GM19023 (cell line): ENCODE data around the gene EPHB4.
"Not testable (repeated sequence)": the region's sequence is repeated elsewhere in the genome, so short reads cannot be mapped to it uniquely, and the experiment has no call there.

Source experiments
- ATAC-seq: cut with Tn5 transposase; IDR thresholded peaks from one replicate; pipeline ENCODE4 v1.9.1; 2021; ENCODE audit warnings: mild to moderate bottlenecking, moderate library complexity; ENCODE audit not compliant: unreplicated experiment

The EPHB4 gene

DNA sequence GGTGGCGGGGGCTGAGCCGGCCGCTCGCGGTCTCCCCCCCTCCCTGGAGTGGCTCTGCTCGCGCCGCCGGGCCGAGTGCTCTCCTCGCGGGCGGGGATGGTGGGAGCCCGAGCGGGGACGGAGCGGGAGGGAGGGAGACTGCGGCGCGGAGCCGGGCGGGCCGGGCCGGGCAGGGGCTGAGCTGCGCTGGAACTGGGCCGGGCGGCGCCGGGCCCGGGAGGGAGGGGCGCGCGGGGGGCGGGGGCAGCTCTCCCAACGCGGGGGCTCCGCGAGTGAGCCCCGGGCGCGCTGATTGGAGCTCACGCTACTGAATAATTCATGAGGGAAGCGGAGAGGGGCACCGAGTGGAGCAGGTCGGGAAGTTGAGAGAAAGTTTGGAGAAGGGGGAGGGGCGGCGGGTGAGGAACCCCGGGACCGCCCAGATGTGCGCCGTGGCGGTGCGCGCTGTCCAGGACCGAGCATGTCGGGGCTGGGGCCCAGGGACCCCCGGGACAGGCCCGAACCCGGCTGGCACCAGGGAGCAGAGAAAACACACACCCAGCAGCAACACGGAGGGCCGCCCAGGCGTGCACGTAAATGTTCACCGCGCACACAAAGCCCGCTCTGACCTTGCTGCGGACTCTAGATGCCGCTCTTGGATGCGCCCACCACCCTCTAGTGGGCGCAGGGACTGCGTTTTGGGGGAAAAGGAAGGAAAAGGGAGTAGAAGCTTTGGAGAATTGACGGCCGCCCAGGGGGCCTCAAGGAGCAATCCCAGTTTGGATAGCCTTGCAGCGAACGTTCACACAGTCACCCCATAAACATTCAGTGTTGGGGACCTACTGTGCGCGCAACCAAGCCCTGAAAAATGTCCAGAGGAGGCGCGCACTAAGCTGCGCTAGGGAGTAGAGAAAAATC, at the start of gene EPHB4:
EPHB4 (minus strand) TSS at position 194 of the 897 bp plus-strand sequence. CDS start 493 bp downstream, outside the sequence.
- no peak for ATAC-seq

DNA sequence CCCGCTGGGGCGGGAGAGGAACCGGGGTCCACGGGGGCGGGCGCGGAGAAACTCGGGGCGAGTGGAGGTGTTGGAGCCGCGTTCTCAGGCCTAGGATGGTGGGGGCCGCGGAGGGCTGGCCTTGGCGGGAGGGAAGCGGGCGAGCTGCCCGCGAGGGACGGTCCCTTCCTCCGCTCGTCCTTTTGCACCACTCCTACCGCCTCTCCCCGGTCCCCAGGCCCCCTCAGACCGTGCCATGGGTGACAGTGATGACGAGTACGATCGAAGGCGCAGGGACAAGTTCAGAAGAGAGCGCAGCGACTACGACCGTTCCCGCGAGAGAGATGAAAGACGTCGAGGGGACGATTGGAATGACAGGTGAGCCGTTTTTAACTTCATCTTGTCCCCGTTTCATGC, 48.0 kb upstream of the EPHB4 start:
- peak; percentile 35 for ATAC-seq

DNA sequence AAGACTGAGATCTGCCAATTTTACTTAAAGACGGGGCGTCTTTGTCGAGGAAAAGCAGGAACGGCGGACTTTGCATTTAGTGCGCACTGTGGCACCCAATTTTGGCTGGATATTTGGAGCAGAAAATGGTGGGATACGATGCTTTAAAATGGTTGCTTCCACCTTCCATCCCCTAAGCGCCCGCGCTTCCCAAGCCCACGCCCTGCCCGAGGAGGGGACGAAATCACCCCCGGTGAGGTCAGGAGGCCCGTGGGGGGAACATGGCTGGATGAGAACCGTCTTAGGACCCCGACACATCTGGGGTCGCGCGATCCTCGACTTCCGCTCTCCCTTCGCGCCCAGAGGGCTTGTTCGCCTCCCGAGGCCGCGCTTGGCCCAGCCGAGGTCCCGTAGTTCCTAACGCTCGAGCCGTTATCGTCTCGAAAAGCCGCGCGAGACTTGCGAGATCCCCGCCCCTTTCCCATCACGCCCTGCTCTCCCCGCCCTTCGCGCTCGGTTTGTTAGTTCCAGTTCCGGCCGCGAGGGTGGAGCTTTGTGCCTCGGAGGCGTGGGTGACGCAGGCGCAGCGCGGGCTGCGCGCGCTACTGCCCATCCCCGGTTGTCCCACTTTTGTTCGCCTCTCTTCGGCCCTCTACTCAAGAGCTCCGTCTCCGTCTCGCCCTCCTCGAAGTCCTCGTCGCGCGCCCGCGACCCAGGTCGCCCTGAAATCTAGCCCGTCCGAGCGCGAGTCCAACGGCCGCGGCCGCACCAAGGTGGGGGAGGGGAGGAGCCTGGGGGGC, 47.4 kb upstream of the EPHB4 start, which contains the start of gene SRRT:
SRRT (plus strand) TSS at position 527 of the 779 bp plus-strand sequence. CDS start 488 bp downstream, outside the sequence.
- peak; percentile 92 for ATAC-seq

DNA sequence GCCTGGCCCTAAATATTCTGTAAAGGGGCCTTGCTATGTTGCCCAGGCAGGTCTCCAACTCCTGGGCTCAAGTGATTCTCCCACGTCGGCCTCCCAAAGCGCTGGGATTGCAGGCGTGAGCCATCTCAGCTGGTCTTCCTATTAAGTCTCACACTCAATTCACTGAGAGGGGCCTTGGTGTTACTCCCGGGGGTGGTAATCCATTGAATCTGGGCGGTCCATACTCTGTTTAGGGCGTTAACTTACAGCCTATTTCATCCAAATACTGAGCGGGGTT, 46.9 kb upstream of the EPHB4 start:
- ATAC-seq, result no peak

DNA sequence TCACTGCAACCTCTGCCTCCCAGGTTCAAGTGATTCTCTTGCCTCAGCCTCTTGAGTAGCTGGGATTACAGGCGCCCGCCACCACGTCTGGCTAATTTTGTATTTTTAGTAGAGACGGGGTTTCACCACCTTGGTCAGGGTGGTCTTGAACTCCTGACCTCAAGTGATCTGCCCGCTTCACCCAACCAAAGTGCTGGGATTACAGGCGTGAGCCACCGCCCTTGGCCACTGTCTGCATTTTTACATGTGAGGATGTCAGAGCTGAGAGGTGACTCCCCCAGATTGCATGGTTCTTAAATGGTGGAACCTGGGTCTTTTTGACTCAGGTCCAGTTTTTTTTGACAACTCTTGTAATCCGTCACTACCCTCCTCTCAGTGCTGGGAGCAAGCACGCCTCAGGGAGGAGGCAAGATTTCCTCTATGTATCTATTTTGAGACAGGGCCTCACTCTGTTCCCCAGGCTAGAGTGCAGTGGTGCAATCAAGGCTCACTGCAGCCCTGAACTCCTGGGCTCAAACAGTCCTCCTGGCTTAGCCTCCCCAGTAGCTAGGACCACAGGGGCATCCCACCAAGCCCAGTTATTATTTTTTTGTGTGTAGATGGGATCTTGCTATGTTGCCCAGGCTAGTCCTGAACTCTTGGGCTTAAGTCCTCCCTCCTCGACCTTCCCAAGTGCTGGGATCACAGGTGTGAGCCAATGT, 46.4 kb upstream of the EPHB4 start:
- no peak for ATAC-seq

DNA sequence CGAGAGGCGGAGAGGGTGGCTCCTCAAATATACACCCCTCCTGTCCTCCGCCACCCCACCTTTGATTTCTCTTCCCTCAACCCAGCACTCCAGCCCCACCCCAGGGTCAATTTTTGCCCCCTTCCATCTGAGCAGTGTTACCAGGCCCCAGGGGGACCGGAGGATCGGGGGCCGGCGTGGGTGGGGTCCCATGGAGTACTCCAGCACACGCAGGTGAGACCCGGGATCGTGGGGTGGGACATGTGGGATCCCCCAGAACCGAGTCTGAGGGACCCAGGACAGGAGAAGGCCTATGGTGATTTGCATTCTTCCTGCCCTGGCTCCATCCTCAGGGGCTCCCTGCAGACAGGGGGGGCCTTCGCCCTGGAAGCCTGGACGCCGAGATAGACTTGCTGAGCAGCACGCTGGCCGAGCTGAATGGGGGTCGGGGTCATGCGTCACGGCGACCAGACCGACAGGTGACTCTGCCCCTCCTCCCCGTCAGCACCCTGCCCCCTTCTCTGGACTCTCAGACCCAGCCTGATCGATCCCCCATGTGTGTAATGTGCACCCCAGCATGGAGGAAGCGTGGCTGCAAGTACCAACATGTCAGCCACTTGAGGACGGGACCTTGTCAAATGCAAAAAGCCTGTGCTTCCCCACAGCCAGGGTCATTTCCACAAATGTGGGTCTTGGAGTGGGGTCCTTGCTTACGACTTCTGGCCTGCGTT, 40.6 kb upstream of the EPHB4 start:
- ATAC-seq, result peak; percentile 10

DNA sequence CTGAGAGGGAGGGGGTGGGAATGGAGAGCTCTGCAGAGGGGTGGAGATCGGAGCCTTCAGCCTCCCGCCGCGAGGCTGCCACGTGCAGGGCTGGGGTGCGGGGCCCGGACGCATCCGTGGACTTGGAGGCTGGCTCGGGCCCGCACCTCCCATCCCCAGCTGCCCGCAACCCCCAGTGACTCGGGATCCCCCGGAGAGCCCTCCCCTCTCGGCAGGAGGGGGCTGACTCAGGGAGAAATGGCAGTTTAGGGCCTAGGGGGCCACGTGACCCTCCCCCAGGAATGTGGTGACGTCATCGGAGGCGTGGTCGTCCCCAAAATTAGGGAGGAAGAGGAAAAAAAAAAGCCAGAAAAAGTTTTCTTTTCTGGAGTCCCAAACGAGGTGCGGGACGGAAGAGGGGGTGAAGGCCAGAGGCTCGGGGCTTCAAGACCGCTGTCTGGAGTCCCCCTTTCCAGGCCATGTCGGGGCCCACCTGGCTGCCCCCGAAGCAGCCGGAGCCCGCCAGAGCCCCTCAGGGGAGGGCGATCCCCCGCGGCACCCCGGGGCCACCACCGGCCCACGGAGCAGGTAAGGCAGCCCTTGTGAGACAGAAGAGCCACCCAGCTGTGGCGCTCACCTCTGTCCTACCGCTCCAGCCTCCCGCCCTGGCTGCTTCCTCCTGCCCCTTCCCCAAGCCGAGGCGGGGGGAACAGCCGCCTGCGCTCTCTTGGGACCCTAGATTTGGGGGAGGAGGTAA, 39.9 kb upstream of the EPHB4 start, which contains the start of gene TRIP6:
TRIP6 (plus strand) TSS at position 348 of the 736 bp plus-strand sequence; CDS start at position 459, 111 bp downstream.
- peak; percentile 37 for ATAC-seq

DNA sequence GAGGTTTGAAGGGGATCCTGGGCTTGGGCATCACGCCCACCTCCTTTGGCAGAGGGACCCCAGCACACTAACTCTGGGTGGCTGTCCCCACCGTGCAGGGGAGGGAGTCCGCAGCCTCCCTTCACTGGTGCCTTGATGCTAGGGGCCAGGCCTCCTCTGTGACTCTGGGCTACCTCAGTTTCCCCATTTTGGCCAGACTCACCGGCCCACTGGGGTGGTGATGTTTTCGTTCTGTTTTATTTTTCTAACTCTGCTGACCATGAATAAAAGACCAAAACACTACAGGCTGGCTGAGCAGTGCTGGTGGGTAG, 39.4 kb upstream of the EPHB4 start:
- no peak for ATAC-seq

DNA sequence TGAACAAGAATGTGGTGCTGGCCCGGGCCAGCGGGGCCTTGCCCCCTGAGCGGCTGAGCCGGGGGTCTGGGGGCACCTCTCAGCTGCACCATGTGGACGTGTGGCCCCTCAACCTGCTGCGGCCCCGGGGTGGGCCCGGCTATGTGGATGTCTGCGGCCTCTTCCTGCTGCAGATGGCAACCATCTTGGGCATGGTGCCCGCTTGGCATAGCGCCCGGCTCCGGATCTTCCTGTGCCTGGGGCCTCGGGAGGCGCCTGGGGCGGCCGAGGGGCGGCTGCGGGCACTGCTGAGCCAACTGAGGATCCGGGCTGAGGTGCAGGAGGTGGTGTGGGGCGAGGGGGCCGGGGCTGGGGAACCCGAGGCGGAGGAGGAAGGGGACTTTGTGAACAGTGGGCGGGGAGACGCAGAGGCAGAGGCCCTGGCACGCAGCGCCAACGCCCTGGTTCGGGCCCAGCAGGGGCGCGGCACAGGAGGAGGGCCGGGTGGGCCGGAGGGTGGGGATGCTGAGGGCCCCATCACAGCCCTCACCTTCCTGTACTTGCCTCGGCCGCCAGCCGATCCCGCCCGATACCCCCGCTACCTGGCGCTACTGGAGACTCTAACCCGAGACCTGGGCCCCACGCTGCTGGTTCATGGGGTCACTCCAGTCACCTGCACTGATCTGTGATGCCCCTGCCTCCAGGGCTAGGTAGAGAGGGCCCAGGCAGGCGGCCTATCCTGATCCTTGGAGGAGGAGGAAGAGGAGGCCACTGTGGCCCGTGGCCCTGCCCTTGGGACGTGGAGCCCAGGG, 38.8 kb upstream of the EPHB4 start:
- no peak for ATAC-seq

DNA sequence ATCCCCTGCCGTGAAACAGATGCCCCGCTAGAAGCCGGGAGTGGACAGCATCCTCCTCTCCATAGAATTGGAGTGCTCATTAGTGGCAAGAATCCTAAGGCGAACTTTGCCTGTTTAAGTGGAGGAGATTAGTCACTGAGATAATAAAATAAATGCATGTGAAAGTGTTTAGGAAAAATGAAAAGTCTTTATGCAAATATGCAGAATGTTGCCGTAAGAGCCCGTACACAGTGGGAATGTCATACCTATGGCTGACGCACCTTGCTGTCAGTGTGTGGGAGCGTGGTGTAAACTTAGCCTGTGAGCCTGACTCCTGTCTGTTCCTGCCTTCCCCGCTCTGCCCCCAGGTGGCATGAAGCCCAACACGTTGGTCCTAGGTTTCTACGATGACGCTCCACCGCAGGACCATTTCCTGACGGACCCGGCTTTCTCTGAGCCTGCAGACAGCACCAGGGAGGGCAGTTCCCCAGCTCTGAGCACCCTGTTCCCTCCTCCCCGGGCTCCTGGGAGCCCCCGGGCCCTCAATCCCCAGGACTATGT, 38.1 kb upstream of the EPHB4 start:
- ATAC-seq, result no peak

DNA sequence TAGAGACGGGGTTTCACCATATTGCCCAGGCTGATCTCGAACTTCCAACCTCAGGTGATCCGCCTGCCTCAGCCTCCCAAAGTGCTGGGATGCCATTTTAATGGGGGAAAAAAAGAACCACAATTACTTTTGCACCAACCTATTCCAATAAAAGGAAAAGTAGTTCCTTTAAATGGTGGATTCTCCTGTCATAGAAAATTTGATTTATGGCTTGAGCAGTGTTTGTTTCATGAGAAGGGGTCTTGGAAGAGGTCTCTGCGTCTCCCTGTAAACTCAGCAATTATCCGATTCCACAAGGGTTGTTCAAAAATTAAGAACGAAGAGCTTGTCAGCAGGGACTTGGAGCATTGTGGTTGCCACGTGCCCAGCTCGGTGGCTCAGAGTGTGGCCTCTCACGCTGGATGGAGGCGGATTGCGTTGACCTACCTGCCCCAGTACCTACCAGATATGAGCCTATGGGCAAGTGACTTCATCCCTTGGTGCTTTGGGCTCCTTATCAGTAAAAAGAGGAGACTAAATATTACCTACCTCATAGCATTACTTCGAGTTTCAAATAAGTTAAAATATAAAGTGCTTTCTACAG, 37.0 kb upstream of the EPHB4 start:
- ATAC-seq, result no peak

DNA sequence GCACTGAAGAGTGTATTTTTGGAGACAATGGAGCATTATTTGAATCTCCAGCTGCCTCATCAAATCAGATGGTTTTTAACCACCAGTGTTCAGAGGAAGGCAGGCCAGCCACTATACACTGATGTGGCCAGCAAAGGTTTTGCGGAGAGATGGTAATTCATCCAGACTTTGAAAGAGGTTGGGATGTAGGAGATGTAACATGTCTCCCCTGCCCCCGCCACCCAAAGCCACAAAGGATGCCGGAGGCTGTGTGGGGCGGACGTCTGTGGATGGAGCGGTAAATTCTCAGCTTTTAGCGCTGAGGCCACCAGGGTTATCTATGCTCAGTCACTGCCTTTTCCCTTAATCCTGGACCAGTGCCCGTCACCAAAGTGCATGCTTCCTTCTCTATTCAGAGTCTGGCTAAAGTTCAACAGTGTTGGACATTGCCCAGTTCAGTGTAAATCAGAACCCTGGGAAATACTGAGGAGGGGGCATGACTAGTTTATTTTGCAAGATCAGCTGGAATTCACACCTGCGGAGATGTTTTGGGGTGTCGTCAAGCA, 36.2 kb upstream of the EPHB4 start:
- ATAC-seq, result no peak

DNA sequence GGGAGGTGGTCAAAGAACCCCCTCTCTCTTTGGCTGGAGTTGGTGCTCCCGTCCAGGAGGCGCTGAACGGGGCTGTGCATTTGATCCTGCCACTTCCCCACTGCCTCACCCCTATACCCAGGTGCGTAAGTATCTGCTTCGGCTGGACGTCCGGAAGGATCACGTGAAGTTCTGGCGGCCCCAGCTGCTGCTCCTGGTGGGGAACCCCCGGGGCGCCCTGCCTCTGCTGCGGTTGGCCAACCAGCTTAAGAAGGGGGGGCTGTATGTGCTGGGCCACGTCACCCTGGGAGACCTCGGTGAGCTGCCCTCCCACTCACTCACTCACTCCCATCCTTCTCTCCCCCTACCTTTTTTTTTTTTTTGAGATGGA, 34.3 kb upstream of the EPHB4 start:
- ATAC-seq, result no peak

DNA sequence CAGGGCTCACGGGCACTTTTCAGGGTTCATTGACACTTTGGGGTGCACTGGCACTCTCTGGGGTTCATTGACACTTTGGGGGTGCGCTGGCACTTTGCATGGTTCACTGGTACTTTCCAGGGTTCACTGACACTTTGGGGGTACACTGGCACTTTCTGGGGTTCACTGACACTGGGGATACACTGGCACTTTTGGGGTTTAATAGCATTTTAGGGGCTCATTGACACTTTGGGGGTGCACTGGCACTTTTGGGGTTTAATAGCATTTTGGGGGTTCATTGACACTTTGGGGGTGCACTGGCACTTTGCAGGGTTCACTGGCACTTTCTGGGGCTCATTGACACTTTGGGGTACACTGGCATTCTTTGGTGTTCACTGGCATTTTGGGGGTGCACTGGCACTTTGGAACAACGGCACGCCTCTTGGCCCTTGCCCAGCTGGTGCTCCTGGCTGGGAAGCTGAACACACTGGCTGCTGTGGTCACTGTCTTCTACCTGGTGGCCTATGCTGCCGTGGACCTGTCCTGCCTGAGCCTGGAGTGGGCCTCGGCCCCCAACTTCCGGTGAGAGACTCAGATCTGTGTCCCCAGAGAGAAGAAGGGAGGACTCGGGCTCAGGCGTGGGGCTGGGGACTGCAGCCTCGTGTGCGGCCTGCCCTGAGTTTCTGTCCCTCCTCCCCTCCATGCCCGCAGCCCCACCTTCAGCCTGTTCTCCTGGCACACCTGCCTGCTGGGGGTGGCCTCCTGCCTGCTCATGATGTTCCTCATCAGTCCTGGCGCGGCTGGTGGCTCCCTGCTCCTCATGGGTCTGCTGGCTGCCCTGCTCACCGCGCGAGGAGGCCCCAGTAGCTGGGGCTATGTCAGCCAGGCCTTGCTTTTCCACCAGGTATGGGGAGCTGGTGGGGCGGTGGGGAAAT, 33.6 kb upstream of the EPHB4 start:
- ATAC-seq, result no peak

DNA sequence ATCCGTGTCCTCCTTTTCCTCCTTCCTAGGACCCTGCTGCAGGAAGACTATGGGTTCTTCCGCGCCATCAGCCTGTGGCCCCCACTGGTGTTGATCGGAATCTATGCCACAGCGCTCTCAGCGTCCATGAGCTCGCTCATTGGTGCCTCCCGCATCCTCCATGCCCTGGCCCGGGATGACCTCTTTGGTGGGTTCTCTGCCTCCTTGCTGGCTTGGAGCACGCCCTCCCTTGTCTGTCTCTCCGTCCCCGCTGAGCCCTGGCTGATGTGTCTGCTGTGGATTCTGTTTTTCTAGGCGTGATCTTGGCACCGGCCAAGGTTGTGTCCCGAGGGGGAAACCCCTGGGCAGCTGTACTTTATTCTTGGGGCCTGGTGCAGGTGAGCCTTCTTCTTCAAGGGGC, 32.5 kb upstream of the EPHB4 start:
- ATAC-seq, result no peak

DNA sequence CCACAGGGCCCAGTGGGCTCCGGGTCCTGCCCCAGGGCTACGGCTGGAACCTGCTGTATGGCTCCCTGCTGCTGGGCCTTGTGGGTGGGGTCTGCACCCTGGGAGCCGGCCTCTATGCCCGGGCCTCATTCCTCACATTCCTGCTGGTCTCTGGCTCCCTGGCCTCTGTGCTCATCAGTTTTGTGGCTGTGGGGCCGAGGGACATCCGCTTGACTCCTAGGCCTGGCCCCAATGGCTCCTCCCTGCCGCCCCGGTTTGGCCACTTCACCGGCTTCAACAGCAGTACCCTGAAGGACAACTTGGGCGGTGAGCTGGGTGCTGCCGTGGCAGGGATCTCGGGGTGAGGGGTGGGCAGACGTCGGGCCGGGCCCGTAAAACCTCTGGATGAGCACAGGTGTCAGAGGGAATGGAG, 29.6 kb upstream of the EPHB4 start:
- ATAC-seq, result no peak

DNA sequence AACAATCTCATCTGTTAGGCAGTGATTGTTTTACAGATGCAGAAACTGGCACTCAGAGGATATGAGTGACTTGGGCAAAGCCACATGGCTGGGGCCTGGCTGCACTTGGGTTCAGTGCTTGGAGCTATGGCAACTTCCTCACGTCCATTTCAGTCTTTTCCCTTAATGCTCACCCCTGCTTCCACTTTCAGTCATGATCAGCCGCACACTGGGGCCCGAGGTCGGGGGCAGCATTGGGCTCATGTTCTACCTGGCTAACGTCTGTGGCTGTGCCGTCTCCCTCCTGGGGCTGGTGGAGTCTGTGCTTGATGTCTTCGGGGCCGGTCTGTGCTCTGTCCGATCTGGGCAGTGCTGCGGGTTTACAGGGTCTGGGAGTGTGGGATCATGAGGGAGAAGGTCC, 28.2 kb upstream of the EPHB4 start:
- no peak for ATAC-seq

DNA sequence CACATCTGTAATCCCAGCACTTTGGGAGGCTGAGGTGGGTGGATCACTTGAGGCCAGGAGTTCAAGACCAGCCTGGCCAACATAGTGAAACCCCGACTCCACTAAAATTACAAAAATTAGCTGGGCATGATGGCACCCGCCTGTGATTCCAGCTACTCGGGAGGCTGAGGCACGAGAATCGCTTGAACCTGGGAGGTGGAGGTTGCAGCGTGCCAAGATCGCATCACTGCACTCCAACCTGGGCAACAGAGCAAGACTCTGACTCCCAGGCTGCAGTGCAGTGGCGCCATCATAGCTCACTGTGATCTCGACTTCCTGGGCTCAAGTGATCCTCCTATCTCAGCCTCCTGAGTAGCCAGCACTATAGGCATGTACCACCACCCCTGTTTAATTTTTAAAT, 27.6 kb upstream of the EPHB4 start:
- ATAC-seq, result not testable (repeated sequence)
